ENCODE data around the gene ZNF367.
"Not testable (repeated sequence)": the region's sequence is repeated elsewhere in the genome, so short reads cannot be mapped to it uniquely, and the experiment has no call there.

ZNF367 gene

GRCh38 chr9:96381696-96382095 is 36.5 kb downstream of the ZNF367 start:
- 91 to 93% methylated on average over 3 to 4 of the region's 4 CpGs for WGBS, 2 experiments (ENCODE audit: insufficient coverage in 2 of 2)
- Histone ChIP-seq H3K27ac (ENCODE audit: low read depth, low read length, severe bottlenecking) (no peak overlapping the region), H3K4me1 (ENCODE audit: control insufficient read depth, insufficient read depth, low read length, poor library complexity, severe bottlenecking) (peaks cover 24% of the 10 kb centered on the region), H3K9me3 (ENCODE audit: control insufficient read depth, low read length) (no peaks in the 10 kb centered on the region), H3K36me3 (ENCODE audit: control insufficient read depth, insufficient read depth, low read length) (peaks cover 12% of the 10 kb centered on the region), H3K4me3 (ENCODE audit: extremely low read depth, insufficient read depth, low read length, poor library complexity, severe bottlenecking) (no peak overlapping the region)

GRCh38 chr9:96381125-96381524 is 37.0 kb downstream of the ZNF367 start:
- WGBS, 2 experiments (ENCODE audit: insufficient coverage in 2 of 2): 90% methylated on average over 4 of the region's 4 CpGs
- no peak overlapping the region for H3K4me3 ChIP-seq (ENCODE audit: extremely low read depth, insufficient read depth, low read length, poor library complexity, severe bottlenecking)
- H3K36me3 ChIP-seq (ENCODE audit: control insufficient read depth, insufficient read depth, low read length): peaks cover 9% of the 10 kb centered on the region
- H3K27ac ChIP-seq (ENCODE audit: low read depth, low read length, severe bottlenecking): no peak overlapping the region
- H3K9me3 ChIP-seq (ENCODE audit: control insufficient read depth, low read length): no peaks in the 10 kb centered on the region
- H3K4me1 ChIP-seq (ENCODE audit: control insufficient read depth, insufficient read depth, low read length, poor library complexity, severe bottlenecking): peaks cover 24% of the 10 kb centered on the region

- H3K9me3 ChIP-seq (ENCODE audit: control insufficient read depth, low read length): no peaks in the 10 kb centered on the region
Measured at GRCh38 chr9:96379461-96379860, 38.7 kb downstream of the ZNF367 start.

GRCh38 chr9:96378187-96378586 is 40.0 kb downstream of the ZNF367 start:
- WGBS, 2 experiments (ENCODE audit: insufficient coverage in 2 of 2): 94 to 100% methylated on average over 1 to 3 of the region's 3 CpGs
- H3K4me3 ChIP-seq (ENCODE audit: extremely low read depth, insufficient read depth, low read length, poor library complexity, severe bottlenecking): no peak overlapping the region
- H3K27ac ChIP-seq (ENCODE audit: low read depth, low read length, severe bottlenecking): no peak overlapping the region
- H3K36me3 ChIP-seq (ENCODE audit: control insufficient read depth, insufficient read depth, low read length): peaks cover 9% of the 10 kb centered on the region
- no peaks in the 10 kb centered on the region for H3K9me3 ChIP-seq (ENCODE audit: control insufficient read depth, low read length)
- peaks cover 21% of the 10 kb centered on the region for H3K4me1 ChIP-seq (ENCODE audit: control insufficient read depth, insufficient read depth, low read length, poor library complexity, severe bottlenecking)

More at GRCh38 chr9:96379461-96379860, 38.7 kb downstream of the ZNF367 start:
- Histone ChIP-seq H3K36me3 (ENCODE audit: control insufficient read depth, insufficient read depth, low read length) (peaks cover 9% of the 10 kb centered on the region), H3K27ac (ENCODE audit: low read depth, low read length, severe bottlenecking) (no peak overlapping the region), H3K4me3 (ENCODE audit: extremely low read depth, insufficient read depth, low read length, poor library complexity, severe bottlenecking) (no peak overlapping the region), H3K4me1 (ENCODE audit: control insufficient read depth, insufficient read depth, low read length, poor library complexity, severe bottlenecking) (peaks cover 24% of the 10 kb centered on the region)
- 67% methylated on average over 1 of the region's 2 CpGs; no CpG with 5 or more reads in 1 of the 2 experiments for WGBS, 2 experiments (ENCODE audit: insufficient coverage in 2 of 2)

GRCh38 chr9:96376891-96377874 is 41.0 kb downstream of the ZNF367 start:
- WGBS, 2 experiments (ENCODE audit: insufficient coverage in 2 of 2): 91% methylated on average over 12 to 13 of the region's 13 CpGs
- Histone ChIP-seq H3K9me3 (ENCODE audit: control insufficient read depth, low read length) (no peaks in the 10 kb centered on the region), H3K36me3 (ENCODE audit: control insufficient read depth, insufficient read depth, low read length) (peaks cover 9% of the 10 kb centered on the region), H3K4me1 (ENCODE audit: control insufficient read depth, insufficient read depth, low read length, poor library complexity, severe bottlenecking) (peaks cover 15% of the 10 kb centered on the region), H3K27ac (ENCODE audit: low read depth, low read length, severe bottlenecking) (no peak overlapping the region), H3K4me3 (ENCODE audit: extremely low read depth, insufficient read depth, low read length, poor library complexity, severe bottlenecking) (no peak overlapping the region)

DNA sequence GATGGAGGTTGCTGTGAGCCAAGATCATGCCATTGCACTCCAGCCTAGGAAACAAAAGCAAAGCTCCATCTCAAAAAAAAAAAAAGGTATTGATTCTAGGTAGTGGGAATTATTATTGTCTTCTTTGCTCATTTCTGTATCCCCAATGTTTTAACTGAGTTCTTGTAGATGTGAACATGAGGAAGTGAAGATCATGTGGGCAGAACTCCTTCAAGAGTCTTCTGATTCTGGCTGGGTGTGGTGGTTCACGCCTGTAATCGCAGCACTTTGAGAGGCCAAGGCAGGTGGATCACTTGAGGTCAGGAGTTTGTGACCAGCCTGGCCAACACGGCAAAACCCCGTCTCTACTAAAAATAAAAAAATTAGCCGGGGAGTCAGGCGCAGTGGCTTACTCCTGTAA is 42.7 kb downstream of the ZNF367 start:
- not testable (repeated sequence) for H3K27ac ChIP-seq (ENCODE audit: low read depth, low read length, severe bottlenecking); H3K4me3 ChIP-seq (ENCODE audit: extremely low read depth, insufficient read depth, low read length, poor library complexity, severe bottlenecking); H3K36me3 ChIP-seq (ENCODE audit: control insufficient read depth, insufficient read depth, low read length); H3K9me3 ChIP-seq (ENCODE audit: control insufficient read depth, low read length)
- 100% methylated on average over 4 to 6 of the region's 6 CpGs for WGBS, 2 experiments (ENCODE audit: insufficient coverage in 2 of 2)
- peaks cover 11% of the 10 kb centered on the region for H3K4me1 ChIP-seq (ENCODE audit: control insufficient read depth, insufficient read depth, low read length, poor library complexity, severe bottlenecking)

- H3K4me1 ChIP-seq (ENCODE audit: control insufficient read depth, insufficient read depth, low read length, poor library complexity, severe bottlenecking): no peaks in the 10 kb centered on the region
- no peak overlapping the region for H3K27ac ChIP-seq (ENCODE audit: low read depth, low read length, severe bottlenecking)
- peaks cover 34% of the 10 kb centered on the region for H3K36me3 ChIP-seq (ENCODE audit: control insufficient read depth, insufficient read depth, low read length)
- no CpG with 5 or more reads among the region's 1 CpG for WGBS, 2 experiments (ENCODE audit: insufficient coverage in 2 of 2)
- no peak overlapping the region for H3K4me3 ChIP-seq (ENCODE audit: extremely low read depth, insufficient read depth, low read length, poor library complexity, severe bottlenecking)
- no peaks in the 10 kb centered on the region for H3K9me3 ChIP-seq (ENCODE audit: control insufficient read depth, low read length)
Measured at GRCh38 chr9:96367943-96368342, 50.2 kb downstream of the ZNF367 start.

- no peak overlapping the region for H3K27ac ChIP-seq (ENCODE audit: low read depth, low read length, severe bottlenecking)
- H3K4me3 ChIP-seq (ENCODE audit: extremely low read depth, insufficient read depth, low read length, poor library complexity, severe bottlenecking): no peak overlapping the region
- H3K4me1 ChIP-seq (ENCODE audit: control insufficient read depth, insufficient read depth, low read length, poor library complexity, severe bottlenecking): no peaks in the 10 kb centered on the region
- no peaks in the 10 kb centered on the region for H3K9me3 ChIP-seq (ENCODE audit: control insufficient read depth, low read length)
- peaks cover 62% of the 10 kb centered on the region for H3K36me3 ChIP-seq (ENCODE audit: control insufficient read depth, insufficient read depth, low read length)
- 93 to 96% methylated on average over 7 of the region's 9 CpGs for WGBS, 2 experiments (ENCODE audit: insufficient coverage in 2 of 2)
Measured at GRCh38 chr9:96363175-96363967, 54.8 kb downstream of the ZNF367 start.

DNA sequence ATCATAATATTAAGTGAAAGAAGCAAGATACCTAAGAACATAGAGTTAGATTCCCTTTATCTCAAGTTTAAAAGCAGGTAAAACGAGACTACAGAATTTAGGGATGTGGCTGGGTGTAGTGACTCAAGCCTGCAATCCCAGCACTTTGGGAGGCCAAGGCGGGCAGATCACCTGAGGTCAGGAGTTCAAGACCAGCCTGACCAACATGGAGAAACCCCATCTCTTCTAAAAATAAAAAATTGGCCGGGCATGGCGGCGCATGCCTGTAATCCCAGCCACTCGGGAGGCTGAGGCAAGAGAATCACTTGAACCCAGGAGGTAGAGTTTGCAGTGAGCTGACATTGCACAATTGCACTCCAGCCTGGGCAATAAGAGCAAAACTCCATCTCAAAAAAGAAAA is 56.1 kb downstream of the ZNF367 start:
- WGBS, 2 experiments (ENCODE audit: insufficient coverage in 2 of 2): 96 to 100% methylated on average over 1 to 4 of the region's 6 CpGs
- not testable (repeated sequence) for H3K4me3 ChIP-seq (ENCODE audit: extremely low read depth, insufficient read depth, low read length, poor library complexity, severe bottlenecking); H3K9me3 ChIP-seq (ENCODE audit: control insufficient read depth, low read length); H3K4me1 ChIP-seq (ENCODE audit: control insufficient read depth, insufficient read depth, low read length, poor library complexity, severe bottlenecking); H3K27ac ChIP-seq (ENCODE audit: low read depth, low read length, severe bottlenecking)
- peaks cover 56% of the 10 kb centered on the region for H3K36me3 ChIP-seq (ENCODE audit: control insufficient read depth, insufficient read depth, low read length)

- H3K9me3 ChIP-seq (ENCODE audit: control insufficient read depth, low read length): no peaks in the 10 kb centered on the region
- 90 to 100% methylated on average over 2 to 4 of the region's 6 CpGs for WGBS, 2 experiments (ENCODE audit: insufficient coverage in 2 of 2)
- no peaks in the 10 kb centered on the region for H3K4me1 ChIP-seq (ENCODE audit: control insufficient read depth, insufficient read depth, low read length, poor library complexity, severe bottlenecking)
- H3K4me3 ChIP-seq (ENCODE audit: extremely low read depth, insufficient read depth, low read length, poor library complexity, severe bottlenecking): no peak overlapping the region
- no peak overlapping the region for H3K27ac ChIP-seq (ENCODE audit: low read depth, low read length, severe bottlenecking)
- peaks cover 54% of the 10 kb centered on the region for H3K36me3 ChIP-seq (ENCODE audit: control insufficient read depth, insufficient read depth, low read length)
Measured at GRCh38 chr9:96361668-96362067, 56.5 kb downstream of the ZNF367 start.

All from mesodermal cell (in vitro differentiated cells).